Panc1 (cell line): ENCODE measurements around the gene DNMT3A. TPM values are rescaled to one million over a fixed set of nuclear protein-coding genes. Genes with fewer than 3 reads are reported as not detected.

Experiments
- ATAC-seq: fragments of 200-7000 bp; cut with Tn5 transposase; 2 replicates; pipeline ENCODE4 v1.9.1; 2020; ENCODE audit warnings: mild to moderate bottlenecking, moderate library complexity
- BruUV-seq: library from RNA; stranded (reverse); fragments of 400-500 nt; replicated peaks from 2 replicates; lab custom pipeline; 2021; lab: Mats Ljungman, UMichigan
- CTCF ChIA-PET: fragments of 300-600 bp; sonication (Branson Sonifier 250); formaldehyde crosslinking; loops from one replicate; lab custom pipeline; 2022; ENCODE audit warnings: antibody characterized with exemption; lab: Charles Lee
- POLR2A ChIA-PET: fragments of 300-600 bp; sonication (Branson Sonifier 250); formaldehyde crosslinking; loops from one replicate; lab custom pipeline; 2022; ENCODE audit warnings: antibody characterized with exemption; lab: Charles Lee
- DNase-seq: peaks from one replicate; pipeline ENCODE4 v3.0.0-alpha.2; 2010; ENCODE audit warnings: low read depth, low spot score
- H3K27ac ChIP-seq: 2 replicates; pipeline ENCODE4 v1.5.1; 2011; ENCODE audit warnings: mild to moderate bottlenecking, low read length, inconsistent platforms
- H3K27me3 ChIP-seq: fragments of 200-500 bp; sonication (Bioruptor generic); 2 replicates; pipeline ENCODE4 v1.6.0; 2014; ENCODE audit warnings: low read length, inconsistent platforms; ENCODE audit not compliant: control insufficient read depth, insufficient read depth
- H3K36me3 ChIP-seq: fragments of 200-500 bp; sonication (Bioruptor generic); 2 replicates; pipeline ENCODE4 v1.5.1; 2014; ENCODE audit warnings: inconsistent platforms, mild to moderate bottlenecking, low read length, moderate library complexity; ENCODE audit not compliant: control insufficient read depth, insufficient read depth
- H3K4me1 ChIP-seq: 2 replicates; pipeline ENCODE4 v1.5.1; 2011; ENCODE audit warnings: inconsistent platforms, mild to moderate bottlenecking, low read length, moderate library complexity; ENCODE audit not compliant: control insufficient read depth, insufficient read depth
- H3K4me3 ChIP-seq, 2 experiments: 2 replicates each; pipeline ENCODE4 v1.5.1; 2011 to 2012; ENCODE audit warnings: low read depth in 2 of 2, low read length in 2 of 2, mild to moderate bottlenecking in 2 of 2, inconsistent platforms in 1 of 2, moderate library complexity in 1 of 2
- H3K9me3 ChIP-seq: fragments of 200-500 bp; sonication (Bioruptor generic); 2 replicates; pipeline ENCODE4 v1.5.1; 2014; ENCODE audit warnings: low read depth, mild to moderate bottlenecking, inconsistent platforms, low read length, moderate library complexity; ENCODE audit not compliant: control insufficient read depth, insufficient read depth
- POLR2AphosphoS5 ChIP-seq: IDR thresholded peaks from 2 replicates; pipeline ENCODE4 v1.6.1; 2012; ENCODE audit warnings: mild to moderate bottlenecking, low read depth, low read length, moderate library complexity
- SIN3A ChIP-seq: IDR thresholded peaks from 2 replicates; pipeline ENCODE4 v1.6.1; 2012; ENCODE audit warnings: low read depth, mild to moderate bottlenecking, low read length, moderate library complexity, borderline replicate concordance; ENCODE audit not compliant: insufficient read depth
- TCF7L2 ChIP-seq: IDR thresholded peaks from 2 replicates; pipeline ENCODE4 v1.6.1; 2011; ENCODE audit warnings: mild to moderate bottlenecking, low read depth, low read length, inconsistent platforms
- in situ Hi-C: cut with HindIII; loops from 2 replicates; pipeline ENCODE4 v1.10.0; 2016; ENCODE audit warnings: low sequenced_read_pairs, low pct_unique_long_range_greater_than_20kb
- intact Hi-C: fragments of 100-400 bp; cut with micrococcal nuclease; formaldehyde crosslinking; loops from one replicate; pipeline ENCODE4 v1.10.0; 2022; ENCODE audit not compliant: unreplicated experiment
- total RNA-seq: library from RNA; stranded (reverse); gene quantifications from one replicate; pipeline ENCODE4 v1.2.1, GENCODE V29; 2021; ENCODE audit not compliant: unreplicated experiment
- TF ChIP-seq, protein P1 (sequence below): fragments of 450-650 bp; IDR thresholded peaks from 2 replicates; pipeline ENCODE4 v1.5.1; 2017; ENCODE audit warnings: mild to moderate bottlenecking
- TF ChIP-seq, protein P2 (sequence below), 2 experiments: IDR thresholded peaks; 2 replicates each; pipeline ENCODE4 v1.6.1; 2011 to 2012; ENCODE audit warnings: low read depth in 2 of 2, control low read depth in 1 of 2, low read length in 1 of 2, mild to moderate bottlenecking in 1 of 2, moderate library complexity in 1 of 2; ENCODE audit not compliant: insufficient read depth in 1 of 2

The DNMT3A gene
- total RNA-seq, 1 experiment from 2014 or later: 29.3 TPM

DNA sequence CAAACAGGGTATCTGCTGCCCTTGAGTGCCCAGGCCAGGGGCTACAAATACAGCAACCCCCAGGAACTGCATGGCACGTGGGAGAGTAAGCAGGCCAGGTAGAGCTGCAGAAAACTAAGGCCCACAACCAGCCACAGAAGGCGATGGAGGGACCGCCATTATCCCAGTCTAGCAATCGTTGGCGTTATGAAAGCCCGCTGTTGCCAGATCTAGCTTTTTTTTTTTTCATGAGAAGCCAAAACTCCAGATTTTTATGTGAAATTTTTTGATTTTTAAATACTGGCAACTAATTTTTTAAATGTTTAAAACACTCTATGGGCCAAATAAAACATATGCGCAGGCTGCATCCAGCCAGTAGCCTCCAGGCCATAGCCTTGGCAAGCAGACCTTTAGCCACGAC, 59.8 kb downstream of the DNMT3A start:
- no peak overlapping the region for H3K27ac ChIP-seq
- no peaks in the 10 kb centered on the region for H3K9me3 ChIP-seq
- no peaks in the 10 kb centered on the region for H3K27me3 ChIP-seq
- H3K4me3 ChIP-seq: no peak overlapping the region
- ATAC-seq (no peak), DNase-seq (no peak)
- ChIA-PET POLR2A (no interaction called here), CTCF (no interaction called here)
- H3K4me1 ChIP-seq: no peaks in the 10 kb centered on the region
- no peak for TF ChIP-seq SIN3A
- TF ChIP-seq, protein P1, sequence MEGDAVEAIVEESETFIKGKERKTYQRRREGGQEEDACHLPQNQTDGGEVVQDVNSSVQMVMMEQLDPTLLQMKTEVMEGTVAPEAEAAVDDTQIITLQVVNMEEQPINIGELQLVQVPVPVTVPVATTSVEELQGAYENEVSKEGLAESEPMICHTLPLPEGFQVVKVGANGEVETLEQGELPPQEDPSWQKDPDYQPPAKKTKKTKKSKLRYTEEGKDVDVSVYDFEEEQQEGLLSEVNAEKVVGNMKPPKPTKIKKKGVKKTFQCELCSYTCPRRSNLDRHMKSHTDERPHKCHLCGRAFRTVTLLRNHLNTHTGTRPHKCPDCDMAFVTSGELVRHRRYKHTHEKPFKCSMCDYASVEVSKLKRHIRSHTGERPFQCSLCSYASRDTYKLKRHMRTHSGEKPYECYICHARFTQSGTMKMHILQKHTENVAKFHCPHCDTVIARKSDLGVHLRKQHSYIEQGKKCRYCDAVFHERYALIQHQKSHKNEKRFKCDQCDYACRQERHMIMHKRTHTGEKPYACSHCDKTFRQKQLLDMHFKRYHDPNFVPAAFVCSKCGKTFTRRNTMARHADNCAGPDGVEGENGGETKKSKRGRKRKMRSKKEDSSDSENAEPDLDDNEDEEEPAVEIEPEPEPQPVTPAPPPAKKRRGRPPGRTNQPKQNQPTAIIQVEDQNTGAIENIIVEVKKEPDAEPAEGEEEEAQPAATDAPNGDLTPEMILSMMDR: no peak
- TF ChIP-seq TCF7L2: no peak
- no peak for TF ChIP-seq POLR2AphosphoS5
- TF ChIP-seq, protein P2, sequence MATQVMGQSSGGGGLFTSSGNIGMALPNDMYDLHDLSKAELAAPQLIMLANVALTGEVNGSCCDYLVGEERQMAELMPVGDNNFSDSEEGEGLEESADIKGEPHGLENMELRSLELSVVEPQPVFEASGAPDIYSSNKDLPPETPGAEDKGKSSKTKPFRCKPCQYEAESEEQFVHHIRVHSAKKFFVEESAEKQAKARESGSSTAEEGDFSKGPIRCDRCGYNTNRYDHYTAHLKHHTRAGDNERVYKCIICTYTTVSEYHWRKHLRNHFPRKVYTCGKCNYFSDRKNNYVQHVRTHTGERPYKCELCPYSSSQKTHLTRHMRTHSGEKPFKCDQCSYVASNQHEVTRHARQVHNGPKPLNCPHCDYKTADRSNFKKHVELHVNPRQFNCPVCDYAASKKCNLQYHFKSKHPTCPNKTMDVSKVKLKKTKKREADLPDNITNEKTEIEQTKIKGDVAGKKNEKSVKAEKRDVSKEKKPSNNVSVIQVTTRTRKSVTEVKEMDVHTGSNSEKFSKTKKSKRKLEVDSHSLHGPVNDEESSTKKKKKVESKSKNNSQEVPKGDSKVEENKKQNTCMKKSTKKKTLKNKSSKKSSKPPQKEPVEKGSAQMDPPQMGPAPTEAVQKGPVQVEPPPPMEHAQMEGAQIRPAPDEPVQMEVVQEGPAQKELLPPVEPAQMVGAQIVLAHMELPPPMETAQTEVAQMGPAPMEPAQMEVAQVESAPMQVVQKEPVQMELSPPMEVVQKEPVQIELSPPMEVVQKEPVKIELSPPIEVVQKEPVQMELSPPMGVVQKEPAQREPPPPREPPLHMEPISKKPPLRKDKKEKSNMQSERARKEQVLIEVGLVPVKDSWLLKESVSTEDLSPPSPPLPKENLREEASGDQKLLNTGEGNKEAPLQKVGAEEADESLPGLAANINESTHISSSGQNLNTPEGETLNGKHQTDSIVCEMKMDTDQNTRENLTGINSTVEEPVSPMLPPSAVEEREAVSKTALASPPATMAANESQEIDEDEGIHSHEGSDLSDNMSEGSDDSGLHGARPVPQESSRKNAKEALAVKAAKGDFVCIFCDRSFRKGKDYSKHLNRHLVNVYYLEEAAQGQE (IDR thresholded peaks at IDR 0.05; ENCODE audit: insufficient read depth in 1 of 2, low read depth in 2 of 2, low read length in 1 of 2): no peak
- no peaks in the 10 kb centered on the region for H3K36me3 ChIP-seq
- in situ Hi-C loops (no loop called here), intact Hi-C loops (no loop called here)
- BruUV-seq: no TSS peak

DNA sequence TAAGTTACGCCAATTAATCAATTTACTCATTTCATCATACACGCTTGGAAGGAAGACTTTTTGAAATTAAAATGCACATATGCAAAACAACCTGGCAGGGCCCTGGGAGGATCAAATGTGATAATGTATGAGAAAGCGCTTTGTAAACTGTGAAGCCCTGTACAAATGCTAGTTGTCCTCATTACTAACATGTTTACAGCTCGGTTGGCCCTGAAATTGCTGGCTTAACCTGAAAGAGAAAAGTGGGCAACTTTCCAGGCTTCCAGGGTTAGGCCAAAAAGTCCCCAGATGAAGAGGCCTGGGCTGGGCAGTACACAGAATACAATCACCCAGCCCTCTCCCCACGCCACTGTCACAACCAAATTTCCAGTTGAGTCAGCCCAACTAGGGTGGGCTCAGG, 60.2 kb downstream of the DNMT3A start:
- H3K4me3 ChIP-seq: no peak overlapping the region
- intact Hi-C loops: no loop called here
- POLR2A ChIA-PET: no interaction called here
- no peaks in the 10 kb centered on the region for H3K9me3 ChIP-seq
- in situ Hi-C loops: no loop called here
- H3K27ac ChIP-seq: no peak overlapping the region
- CTCF ChIA-PET: no interaction called here
- ATAC-seq (no peak), DNase-seq (no peak)
- no peaks in the 10 kb centered on the region for H3K36me3 ChIP-seq
- no peaks in the 10 kb centered on the region for H3K4me1 ChIP-seq
- no peaks in the 10 kb centered on the region for H3K27me3 ChIP-seq
- TF ChIP-seq POLR2AphosphoS5 (no peak), TCF7L2 (no peak), SIN3A (no peak)
- TF ChIP-seq, protein P1: no peak
- TF ChIP-seq, protein P2 (IDR thresholded peaks at IDR 0.05; ENCODE audit: insufficient read depth in 1 of 2, low read depth in 2 of 2, low read length in 1 of 2): no peak
- no TSS peak for BruUV-seq
